ENCODE data around the gene RTL5.

- TF ChIP-seq, protein P1, sequence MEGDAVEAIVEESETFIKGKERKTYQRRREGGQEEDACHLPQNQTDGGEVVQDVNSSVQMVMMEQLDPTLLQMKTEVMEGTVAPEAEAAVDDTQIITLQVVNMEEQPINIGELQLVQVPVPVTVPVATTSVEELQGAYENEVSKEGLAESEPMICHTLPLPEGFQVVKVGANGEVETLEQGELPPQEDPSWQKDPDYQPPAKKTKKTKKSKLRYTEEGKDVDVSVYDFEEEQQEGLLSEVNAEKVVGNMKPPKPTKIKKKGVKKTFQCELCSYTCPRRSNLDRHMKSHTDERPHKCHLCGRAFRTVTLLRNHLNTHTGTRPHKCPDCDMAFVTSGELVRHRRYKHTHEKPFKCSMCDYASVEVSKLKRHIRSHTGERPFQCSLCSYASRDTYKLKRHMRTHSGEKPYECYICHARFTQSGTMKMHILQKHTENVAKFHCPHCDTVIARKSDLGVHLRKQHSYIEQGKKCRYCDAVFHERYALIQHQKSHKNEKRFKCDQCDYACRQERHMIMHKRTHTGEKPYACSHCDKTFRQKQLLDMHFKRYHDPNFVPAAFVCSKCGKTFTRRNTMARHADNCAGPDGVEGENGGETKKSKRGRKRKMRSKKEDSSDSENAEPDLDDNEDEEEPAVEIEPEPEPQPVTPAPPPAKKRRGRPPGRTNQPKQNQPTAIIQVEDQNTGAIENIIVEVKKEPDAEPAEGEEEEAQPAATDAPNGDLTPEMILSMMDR (IDR thresholded peaks at IDR 0.05; ENCODE audit: poor library complexity), result no peak
- TF ChIP-seq EZH2phosphoT487 (IDR thresholded peaks at IDR 0.05; ENCODE audit: low read depth, severe bottlenecking, unreplicated experiment), result no peak
Observed at GRCh38 chrX:72080800-72081199, 50.9 kb downstream of the RTL5 start.
